Activated CD4-positive, alpha-beta T cell treated with anti-CD3 and anti-CD28 coated beads, Interleukin-2, Interleukin-4, amounts not matched to agents 100 ng/mL and 50 ng/mL, durations not matched to agents 16 hours and 8 hours (primary cell): ENCODE measurements around the gene RDH14.

Source experiments
- DNase-seq: peaks from one replicate; pipeline ENCODE4 v3.0.0-alpha.2; 2020; ENCODE audit warnings: low spot score

Gene RDH14

DNA sequence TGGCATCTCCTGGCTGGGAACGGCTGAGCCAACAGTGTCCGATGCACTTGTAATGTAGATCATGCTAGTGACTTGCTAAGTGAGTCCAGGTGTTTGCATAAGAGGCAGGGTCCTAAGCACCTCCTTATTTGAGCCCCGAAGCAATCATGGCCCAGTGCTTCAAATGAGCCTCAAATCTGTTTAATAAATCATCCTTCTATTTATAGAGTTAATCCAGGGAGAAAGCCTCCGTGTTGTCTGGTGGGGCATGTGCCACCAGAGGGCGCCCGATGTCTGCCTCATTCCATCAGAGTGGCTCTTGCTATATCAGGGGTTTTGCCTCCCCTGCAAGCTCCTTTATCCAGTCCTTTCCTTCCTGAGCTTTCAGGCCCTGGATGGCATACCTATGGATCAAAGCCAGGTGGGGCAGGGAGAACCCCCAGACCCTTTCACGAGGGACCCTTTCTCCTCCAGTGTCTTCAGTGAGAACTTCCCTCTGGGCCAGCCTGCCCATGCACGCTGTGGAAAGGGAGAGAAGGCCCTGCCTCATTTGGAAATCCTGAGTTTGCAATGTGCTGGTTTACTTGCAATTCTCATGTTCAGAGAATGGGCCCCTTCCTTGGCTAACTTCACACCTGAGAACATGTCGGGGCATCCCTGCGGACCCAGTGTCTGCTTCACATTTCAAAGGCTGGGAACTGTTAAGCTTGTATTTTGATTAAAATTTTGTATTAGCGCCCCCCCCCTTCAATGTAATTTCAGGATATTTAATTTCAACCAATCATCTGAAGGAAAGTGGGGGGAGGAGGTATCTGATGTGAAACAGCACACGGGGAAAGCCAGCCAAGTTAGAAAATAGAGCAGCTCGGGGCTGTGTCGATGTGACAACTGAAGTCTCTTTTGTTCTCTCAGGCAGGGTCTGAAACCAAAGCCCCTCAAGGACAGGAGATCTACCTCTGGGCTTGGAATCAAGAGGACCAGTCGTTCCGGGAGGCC lies 39.7 kb downstream of the RDH14 start:
- DNase-seq: peak; percentile 65

DNA sequence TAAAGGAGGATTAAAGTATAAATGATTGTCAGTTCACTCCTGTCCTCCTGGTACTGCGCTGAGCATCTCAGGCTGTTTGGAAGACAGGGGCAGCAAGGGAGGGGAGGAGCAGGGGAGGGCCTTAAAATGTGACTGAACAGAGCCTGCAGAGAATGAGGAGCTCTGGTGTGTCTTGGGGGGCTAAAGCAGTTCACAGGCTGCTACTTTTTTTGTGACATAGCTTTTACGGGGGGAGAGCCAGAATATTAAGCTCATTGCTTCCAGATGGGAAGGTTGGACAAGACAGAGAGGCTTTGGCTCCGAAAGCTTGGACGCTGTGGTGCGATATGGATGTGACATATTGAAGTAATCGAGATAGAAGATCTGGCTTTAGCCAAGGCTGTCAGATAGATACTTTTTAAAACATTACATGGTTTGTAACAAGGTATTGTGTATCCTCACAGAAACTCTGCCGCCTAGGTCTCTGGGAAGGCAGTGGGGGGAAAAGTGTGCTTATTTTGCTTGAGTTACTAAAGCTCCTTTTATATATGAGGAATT lies 40.5 kb downstream of the RDH14 start:
- no peak for DNase-seq

DNA sequence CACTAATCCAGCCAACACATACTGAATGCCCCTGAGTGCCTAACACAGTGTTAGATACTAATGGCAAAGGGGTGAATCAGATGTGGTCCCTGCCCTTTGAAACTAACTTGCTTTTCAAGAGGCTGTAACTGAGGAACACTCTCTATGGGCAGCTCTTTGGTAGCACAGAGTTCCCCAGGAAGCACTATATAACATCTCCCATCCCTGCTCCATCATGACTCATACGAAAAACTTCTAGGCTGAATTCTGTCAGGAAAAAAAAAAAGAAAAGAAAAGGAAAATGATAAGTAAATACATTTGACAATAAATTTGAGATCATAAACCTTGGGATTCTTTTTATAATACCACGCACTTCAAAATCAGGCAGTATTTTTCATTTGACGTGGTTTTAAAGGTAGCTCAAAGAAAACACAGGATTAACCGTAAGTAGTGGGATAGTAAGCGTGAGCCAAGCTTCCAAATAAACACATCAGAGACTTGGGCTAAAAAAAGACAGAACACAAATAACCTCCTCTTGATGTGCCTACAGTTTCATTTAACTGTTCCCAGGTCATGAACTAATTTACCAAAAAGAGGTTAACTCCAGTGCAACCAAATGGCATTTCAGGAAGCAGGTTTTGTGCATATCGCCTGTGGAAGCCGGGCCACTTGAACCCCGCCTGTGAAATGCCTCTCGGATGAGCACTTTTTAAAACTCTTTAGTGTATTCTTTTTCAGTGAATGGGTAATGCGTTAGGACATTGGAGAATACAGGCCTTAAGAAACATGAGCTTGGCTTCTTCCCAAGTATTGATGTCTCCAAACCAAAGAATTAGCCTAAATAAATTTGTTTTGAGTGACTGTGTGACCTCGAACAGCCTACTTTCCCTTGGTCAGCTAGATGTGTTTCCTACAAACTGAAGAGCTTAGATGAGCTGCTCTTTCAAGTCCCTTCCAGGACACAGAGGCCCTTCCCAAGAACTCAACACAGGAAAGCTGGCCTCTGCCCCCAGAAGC lies 42.0 kb downstream of the RDH14 start:
- no peak for DNase-seq

DNA sequence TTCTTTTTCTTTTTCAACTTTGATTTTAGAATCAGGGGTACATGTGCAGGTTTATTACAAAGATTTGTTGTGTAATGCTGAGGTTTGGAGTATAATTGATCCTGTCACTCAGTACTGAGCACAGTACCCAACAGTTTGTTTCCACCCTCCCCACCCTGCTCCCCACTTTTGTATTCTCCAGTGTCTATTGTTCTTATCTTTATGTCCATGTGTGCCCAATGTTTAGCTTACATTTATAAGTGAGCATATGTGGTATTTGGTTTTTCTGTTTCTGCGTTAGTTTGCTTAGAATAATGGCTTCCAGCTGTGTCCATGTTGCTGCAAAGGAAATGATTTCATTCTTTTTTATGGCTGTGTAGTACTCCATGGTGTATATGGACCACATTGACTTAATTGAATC lies 43.1 kb downstream of the RDH14 start:
- DNase-seq: no peak

DNA sequence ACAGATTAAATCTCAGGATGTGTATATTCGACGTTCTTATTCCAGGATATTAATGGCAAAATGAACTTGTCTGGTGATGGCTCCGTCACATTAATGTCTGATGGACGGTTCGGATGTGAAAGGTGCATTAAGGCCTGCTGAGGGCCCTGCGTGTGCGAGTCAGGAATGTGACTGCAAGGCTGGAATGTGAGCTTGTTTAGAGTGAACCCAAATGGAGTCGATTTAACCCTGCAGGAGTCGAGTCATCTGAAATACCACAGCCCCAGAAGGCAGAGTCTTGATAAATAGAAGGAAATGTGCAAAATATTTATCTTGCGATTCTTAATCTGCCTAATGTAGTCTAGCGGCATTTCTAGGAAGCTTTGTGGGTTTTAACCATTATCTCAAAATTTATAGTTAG lies 44.3 kb downstream of the RDH14 start:
- no peak for DNase-seq

DNA sequence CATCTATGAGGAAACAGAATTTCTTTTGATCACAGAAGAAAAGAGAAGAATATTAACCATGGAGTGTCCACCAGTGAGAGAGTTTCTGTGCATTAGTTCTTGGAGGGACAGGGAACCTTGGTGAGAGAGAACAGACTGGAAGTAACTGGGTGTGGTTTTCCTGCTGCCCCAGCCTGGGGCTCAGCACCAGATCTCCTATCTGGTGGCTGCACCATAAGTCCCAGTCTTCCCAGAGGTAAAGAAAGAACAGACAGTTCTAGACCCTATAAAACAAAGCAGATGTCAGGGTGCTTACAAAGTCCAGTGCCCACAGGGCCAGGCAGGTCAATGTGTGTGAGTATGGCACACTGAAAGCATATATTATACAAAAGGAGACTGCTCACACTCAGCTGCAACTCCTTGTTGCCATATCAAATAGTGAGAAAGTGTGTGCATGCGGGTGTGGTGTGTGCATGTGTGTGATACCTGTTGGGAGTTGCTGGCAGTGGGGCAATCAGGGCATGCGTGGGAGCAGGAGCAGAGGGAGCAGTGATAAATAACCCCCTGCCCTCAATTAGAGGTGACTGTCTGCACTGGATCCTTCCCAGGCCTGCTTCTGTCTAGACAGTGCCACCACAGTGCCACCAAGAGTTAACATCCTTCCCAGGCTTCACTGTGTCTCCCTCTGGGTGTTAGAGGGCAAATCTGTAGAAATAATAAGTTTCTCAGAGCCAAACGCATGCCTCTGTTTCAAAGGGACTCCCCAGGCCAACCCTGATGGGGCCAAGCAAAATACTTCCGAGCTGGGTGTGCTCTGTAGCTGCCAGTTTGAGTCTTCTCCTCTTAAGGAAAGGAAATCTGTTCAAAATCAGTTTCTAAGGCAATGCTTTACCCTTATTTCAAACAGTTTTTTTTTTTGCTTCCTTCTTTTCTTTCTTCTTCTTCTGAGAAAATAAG lies 45.7 kb downstream of the RDH14 start:
- no peak for DNase-seq

DNA sequence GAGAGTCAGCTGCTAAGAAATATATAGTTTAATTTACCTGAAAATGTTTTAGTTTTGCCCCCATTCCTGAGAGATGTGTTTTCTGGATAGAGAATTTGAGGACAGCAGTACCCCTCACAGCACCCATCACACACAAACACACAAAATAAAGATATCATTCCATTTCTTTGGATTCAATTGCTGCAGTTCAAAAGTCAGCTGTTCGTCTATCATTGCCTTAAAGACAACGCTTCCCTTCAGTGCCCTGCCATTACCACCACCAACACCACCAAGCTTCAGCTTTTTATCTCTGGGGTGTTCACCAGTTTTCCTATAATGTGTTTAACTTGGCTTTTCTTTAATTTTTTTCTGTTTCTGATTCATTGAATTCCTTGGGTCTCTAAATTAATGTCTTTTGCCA lies 49.7 kb downstream of the RDH14 start:
- DNase-seq: no peak

DNA sequence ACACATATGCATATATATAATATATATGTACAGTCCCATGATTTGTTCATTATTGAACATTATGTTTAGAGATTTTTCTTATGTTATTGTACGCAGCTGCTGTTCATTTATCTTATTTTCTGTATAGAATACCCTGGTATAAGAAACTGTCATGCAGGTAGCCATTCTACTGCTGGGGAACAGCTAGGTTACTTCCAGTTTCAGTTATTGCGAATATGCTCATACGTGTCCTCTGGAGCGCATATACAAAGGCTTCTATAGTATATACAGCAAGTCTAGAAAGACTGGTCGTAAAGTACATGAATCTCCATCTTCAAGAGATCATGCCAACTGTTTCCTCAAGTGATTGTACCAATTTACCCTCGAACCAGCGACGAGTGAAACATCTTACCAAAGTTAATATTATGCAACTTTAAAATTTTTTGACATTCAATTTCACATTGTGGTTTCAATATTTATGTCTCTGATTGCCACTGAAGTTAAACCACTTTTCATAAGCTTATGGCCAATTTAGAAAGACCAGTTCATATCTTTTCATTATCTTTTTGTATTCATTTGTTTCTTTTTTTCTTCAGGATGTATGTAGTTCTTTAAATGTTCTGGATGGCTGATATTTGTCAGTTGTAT lies 53.5 kb downstream of the RDH14 start:
- DNase-seq: no peak

DNA sequence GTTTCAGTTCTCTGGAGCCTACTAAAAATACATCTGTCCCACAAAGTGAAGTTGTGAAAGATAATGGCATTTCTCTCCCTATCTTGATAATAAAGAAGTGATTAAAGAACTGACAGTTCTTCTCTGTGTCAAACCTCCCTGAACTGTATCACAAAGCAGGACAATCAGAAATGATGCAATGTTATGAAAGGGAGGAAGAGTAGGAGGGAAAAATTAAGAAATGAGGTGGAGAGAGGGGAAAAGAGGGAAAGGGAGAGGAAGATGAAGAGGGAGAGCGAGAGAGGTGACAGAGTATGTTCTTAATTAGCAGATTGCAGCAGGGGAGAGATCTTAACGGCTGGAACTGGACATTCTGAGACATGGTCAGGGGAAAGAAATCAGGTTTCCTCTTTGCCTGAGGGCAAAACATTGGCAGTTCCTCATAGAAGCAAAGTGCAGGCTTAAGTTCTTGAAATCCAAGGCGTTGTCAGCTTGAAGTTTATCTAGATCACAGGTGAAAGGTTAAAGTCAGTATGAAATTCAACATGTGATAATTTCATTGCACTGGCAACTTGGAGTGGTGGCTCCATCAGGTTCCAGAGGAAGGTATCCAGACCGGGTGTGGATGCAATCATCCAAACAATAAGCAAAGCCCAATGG lies 54.6 kb downstream of the RDH14 start:
- DNase-seq: no peak
